ENCODE data around the gene SIK2. TPM values are rescaled to one million over a fixed set of nuclear protein-coding genes. Genes with fewer than 3 reads are reported as not detected.

The SIK2 gene
- total and polyA plus RNA-seq, 11 donors = 4.1 to 45.8 (median 27.5) TPM

DNA sequence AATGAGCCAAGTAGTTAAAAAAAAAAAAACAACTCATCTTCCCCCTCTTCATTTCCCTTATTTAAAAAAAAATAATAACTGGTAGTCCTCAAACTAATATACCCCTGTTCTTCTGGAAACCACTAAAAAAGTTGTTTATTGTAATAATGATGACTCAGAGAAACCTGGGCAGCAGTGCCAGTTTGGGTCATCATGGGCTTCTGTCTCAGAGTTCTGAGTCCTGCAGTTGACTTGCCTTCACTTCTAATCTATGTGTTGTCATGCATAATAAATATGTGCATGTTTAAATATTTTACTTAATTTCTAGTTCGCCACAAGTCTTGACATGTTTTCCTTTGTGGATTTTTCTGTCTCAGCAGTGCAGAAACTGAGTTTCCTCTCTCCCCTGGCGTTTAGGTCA lies 117.1 kb downstream of the SIK2 start:
- ATAC-seq = no peak
- H3K36me3 ChIP-seq = peaks cover 0 to 93% (median 76%) of the 10 kb centered on the region in 9 donors

GRCh38 chr11:111720801-111721494 lies 118.7 kb downstream of the SIK2 start:
- Histone ChIP-seq H3K27ac (peak overlapping the region in 1 of 12 donors; percentile 13), H3K4me3 (no peak overlapping the region), H3K36me3 (peaks cover 0 to 93% (median 81%) of the 10 kb centered on the region in 9 donors), H3K4me1 (peaks cover 0 to 22% (median 4%) of the 10 kb centered on the region in 12 donors), H3K27me3 (no peaks in the 10 kb centered on the region), H3K9me3 (no peaks in the 10 kb centered on the region)
- TF ChIP-seq POLR2A (IDR thresholded peaks at IDR 0.05) = no peak
- TF ChIP-seq, protein P1, sequence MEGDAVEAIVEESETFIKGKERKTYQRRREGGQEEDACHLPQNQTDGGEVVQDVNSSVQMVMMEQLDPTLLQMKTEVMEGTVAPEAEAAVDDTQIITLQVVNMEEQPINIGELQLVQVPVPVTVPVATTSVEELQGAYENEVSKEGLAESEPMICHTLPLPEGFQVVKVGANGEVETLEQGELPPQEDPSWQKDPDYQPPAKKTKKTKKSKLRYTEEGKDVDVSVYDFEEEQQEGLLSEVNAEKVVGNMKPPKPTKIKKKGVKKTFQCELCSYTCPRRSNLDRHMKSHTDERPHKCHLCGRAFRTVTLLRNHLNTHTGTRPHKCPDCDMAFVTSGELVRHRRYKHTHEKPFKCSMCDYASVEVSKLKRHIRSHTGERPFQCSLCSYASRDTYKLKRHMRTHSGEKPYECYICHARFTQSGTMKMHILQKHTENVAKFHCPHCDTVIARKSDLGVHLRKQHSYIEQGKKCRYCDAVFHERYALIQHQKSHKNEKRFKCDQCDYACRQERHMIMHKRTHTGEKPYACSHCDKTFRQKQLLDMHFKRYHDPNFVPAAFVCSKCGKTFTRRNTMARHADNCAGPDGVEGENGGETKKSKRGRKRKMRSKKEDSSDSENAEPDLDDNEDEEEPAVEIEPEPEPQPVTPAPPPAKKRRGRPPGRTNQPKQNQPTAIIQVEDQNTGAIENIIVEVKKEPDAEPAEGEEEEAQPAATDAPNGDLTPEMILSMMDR (IDR thresholded peaks at IDR 0.05) = no peak
- peak in 2 of 4 donors; percentile 33 to 70 for ATAC-seq
- DNase-seq = no peak
- 73 to 82% (median 78%) methylated on average over 7 of the region's 7 CpGs for WGBS, 4 donors
- intact Hi-C loops (cut with DNase I) = no loop called here

More for the DNA sequence above, 117.1 kb downstream of the SIK2 start:
- H3K27ac ChIP-seq = peak overlapping the region in 1 of 12 donors; percentile 55
- DNase-seq = no peak
- H3K4me3 ChIP-seq = no peak overlapping the region
- H3K4me1 ChIP-seq = peaks cover 0 to 31% (median 4%) of the 10 kb centered on the region in 12 donors
- intact Hi-C loops (cut with DNase I) = loop anchor here in 2 of 10 donors (10.0 kb wide), 2 partner anchors 45 to 55 kb away; partner anchors contain the start of gene PPP2R1B (in 1 of the 2)
- no peak for TF ChIP-seq POLR2A (IDR thresholded peaks at IDR 0.05)
- TF ChIP-seq, protein P1 (IDR thresholded peaks at IDR 0.05) = no peak
- no peaks in the 10 kb centered on the region for H3K9me3 ChIP-seq
- WGBS, 4 donors = 88 to 100% (median 96%) methylated on average over 2 of the region's 2 CpGs
- no peaks in the 10 kb centered on the region for H3K27me3 ChIP-seq

- ATAC-seq (no peak), DNase-seq (no peak)
- intact Hi-C loops (cut with DNase I) = no loop called here
- no peaks in the 10 kb centered on the region for H3K9me3 ChIP-seq
- WGBS, 4 donors = 85 to 95% (median 92%) methylated on average over 8 of the region's 8 CpGs
- no peak overlapping the region for H3K27ac ChIP-seq
- peaks cover 0 to 20% (median 4%) of the 10 kb centered on the region in 12 donors for H3K4me1 ChIP-seq
- peaks cover 0 to 97% (median 85%) of the 10 kb centered on the region in 9 donors for H3K36me3 ChIP-seq
- TF ChIP-seq POLR2A (IDR thresholded peaks at IDR 0.05) = no peak
- TF ChIP-seq, protein P1 (IDR thresholded peaks at IDR 0.05) = no peak
- no peaks in the 10 kb centered on the region for H3K27me3 ChIP-seq
- no peak overlapping the region for H3K4me3 ChIP-seq
Measured at GRCh38 chr11:111722501-111722900, 120.3 kb downstream of the SIK2 start.

- H3K9me3 ChIP-seq = no peaks in the 10 kb centered on the region
- 65 to 79% (median 75%) methylated on average over 12 to 15 of the region's 15 CpGs for WGBS, 4 donors
- no peak overlapping the region for H3K27ac ChIP-seq
- H3K4me3 ChIP-seq = no peak overlapping the region
- intact Hi-C loops (cut with DNase I) = no loop called here
- H3K36me3 ChIP-seq = peaks cover 0 to 95% (median 88%) of the 10 kb centered on the region in 9 donors
- peaks cover 0 to 18% (median 2%) of the 10 kb centered on the region in 12 donors for H3K4me1 ChIP-seq
- H3K27me3 ChIP-seq = no peaks in the 10 kb centered on the region
- TF ChIP-seq POLR2A (IDR thresholded peaks at IDR 0.05) = no peak
- TF ChIP-seq, protein P1 (IDR thresholded peaks at IDR 0.05) = no peak
- peak in 3 of 4 donors; percentile 16 to 23 (median 18) for ATAC-seq
- no peak for DNase-seq
Measured at GRCh38 chr11:111723595-111723994, 121.3 kb downstream of the SIK2 start.
